Activated T-cell treated with anti-CD3 and anti-CD28 coated beads for 24 hours (primary cell): ENCODE data around the gene MLLT6.
A peak's percentile ranks its signal among the peaks of the same experiment; 100 is the strongest.

Experiments used
- DNase-seq: peaks from one replicate; pipeline ENCODE4 v3.0.0-alpha.2; 2020; ENCODE audit warnings: low read depth

The MLLT6 gene

DNA sequence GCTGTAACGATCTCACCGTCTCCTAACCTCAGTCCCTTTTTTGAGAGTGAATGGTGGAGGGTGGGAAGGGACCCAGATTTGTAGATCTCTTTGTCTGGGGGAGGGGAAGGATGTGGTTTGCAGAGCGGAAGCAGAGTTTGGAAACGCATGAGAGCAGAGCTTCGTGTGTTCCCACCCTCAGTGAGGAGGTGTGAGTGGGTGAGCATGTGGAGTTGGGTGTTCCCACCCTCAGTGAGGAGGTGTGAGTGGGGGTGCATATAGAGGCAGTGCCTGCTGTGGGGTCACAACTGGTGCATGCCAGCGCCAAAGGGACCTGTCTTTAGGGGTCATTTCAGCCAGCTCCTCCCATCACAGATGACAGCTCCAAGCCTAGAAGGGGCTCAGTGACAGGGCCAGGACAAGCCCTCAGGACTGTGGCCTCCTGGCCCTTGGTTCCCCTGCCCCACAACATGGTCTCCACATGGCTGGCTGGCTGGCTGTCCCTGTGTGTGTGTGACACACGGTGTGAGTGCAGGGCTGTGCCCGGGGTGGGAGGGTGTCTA, 23.3 kb downstream of the MLLT6 start:
- DNase-seq, result peak; percentile 44

DNA sequence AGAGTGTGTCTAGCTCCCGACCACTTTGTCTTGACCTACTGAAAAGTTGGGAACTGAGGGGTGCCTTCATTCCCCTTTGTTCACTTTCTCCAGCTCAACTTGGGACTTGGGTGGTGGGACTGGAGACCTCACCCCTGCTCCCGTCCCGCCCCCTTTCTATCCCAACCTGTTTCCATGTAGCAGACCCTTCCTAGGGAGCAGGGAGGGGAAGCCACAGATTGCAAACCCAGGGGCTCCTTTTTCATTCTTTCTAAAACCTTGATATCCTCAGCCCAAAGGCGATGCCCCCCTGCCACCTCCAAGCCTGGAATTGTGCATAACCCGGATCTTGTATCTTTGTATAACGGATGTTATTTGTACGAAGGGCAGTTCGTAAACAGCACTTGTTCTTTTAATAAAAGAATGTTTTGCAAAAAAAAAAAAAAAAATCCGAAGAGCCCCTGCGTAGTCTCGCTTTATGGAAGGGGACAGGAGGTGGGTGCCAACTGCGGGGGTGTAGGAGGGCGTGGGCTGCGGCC, 24.4 kb downstream of the MLLT6 start:
- DNase-seq, result no peak

DNA sequence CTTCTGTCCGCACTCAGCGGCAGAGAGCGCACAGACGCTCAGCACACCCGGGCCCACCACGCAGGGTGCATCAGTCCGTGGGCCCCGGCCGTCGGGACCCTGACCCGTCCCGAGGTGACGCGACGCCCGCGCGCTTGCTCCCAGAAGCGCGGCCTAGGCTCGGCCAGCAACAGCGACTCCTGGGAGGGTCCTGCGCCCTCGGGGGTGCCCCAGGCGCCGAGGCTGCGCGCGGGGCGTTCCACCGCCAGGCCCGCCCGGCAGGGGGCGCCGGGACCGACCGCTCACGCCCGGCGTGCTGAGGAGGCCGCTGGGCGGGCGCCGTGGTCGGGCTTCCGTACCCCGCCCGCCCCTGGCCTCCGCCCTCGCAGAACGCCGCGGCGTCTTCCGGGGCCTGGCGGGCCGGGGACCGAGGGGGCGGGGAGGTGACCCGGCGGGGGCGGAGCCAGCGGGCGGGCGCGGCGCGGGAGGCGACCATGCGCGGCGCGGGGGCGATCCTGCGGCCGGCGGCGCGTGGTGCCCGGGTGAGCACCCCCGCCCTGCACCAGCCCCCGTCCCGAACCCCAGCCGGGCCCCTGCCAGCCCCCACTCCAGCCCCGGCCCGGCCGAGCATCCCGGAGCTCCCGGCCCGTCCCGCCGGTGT, 24.9 kb downstream of the MLLT6 start, which contains the start of gene CISD3:
Gene CISD3, plus strand, starts transcription at position 456 of the 640 bp plus-strand sequence. Its CDS starts 18 bp downstream, at position 474.
- DNase-seq, result peak; percentile 83

- no peak for DNase-seq
Observed at GRCh38 chr17:38730526-38731379, 25.7 kb downstream of the MLLT6 start.

DNA sequence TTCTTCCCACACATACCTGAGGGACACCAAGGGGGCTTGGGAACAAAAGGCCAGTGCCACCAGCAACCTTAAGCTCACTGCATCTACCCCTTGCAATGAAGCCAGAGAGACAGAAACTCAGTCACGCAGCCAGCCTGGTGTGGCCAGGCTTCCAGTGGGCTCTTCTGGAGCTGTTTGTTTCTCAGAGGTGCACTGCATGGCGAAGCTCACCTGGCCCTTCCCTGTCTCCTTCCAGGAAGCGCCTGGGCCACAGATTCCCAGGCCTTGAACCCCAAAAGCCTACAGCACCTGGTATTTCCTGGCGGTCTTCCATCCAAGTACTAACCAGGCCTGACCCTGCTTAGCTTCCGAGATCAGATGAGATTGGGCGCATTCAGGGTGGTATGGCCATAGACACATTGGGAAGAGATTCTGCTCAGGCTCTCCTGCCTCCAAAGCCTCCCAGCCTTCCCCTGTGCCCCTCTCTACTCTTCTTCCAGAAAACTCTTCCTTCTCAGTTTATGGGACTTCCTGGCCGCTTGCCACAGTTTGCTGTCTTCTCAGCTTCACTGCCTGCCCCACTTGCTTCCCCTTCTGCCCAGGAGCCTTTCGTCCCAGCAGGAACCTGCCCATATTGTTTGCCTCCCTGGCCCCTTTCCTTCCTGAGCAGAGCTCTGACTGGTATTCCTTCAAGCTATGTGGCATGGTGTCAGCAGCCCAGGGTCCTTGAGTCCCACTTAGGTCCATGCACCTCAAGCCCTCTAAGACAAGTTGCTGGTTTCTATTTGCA, 26.6 kb downstream of the MLLT6 start:
- DNase-seq, result no peak

GRCh38 chr17:38732376-38733281, 27.6 kb downstream of the MLLT6 start:
- no peak for DNase-seq

DNA sequence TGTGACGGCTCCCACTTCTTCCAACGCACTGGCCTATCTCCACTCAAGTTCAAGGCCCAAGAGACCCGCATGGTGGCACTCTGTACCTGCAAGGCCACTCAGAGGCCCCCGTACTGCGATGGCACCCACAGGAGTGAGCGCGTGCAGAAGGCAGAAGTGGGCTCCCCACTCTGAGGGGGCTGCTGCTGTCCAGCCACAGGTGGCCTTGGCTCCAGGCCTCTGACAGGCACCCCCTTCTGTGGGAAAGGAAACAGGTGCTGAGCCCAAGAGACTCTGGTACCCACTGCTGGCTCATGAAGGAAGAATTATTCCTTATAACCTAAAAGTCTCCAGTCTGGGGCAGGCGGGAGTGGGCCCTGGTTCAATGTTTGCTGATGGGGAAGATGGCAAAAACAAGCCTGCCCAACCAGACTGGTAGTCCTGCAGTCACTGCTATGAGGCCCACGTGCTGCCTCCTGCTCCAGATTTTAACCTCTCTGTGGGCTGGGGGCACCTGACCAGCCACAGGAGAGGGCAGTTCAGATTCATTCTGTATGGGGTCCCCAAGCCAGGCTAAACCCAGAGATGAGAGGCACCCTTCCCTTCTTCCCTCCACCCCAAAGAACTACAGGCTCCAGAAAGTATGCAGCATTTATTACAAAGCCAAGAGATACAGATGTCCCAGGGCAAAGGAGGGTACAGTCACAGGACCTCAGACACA, 28.4 kb downstream of the MLLT6 start:
- no peak for DNase-seq

DNA sequence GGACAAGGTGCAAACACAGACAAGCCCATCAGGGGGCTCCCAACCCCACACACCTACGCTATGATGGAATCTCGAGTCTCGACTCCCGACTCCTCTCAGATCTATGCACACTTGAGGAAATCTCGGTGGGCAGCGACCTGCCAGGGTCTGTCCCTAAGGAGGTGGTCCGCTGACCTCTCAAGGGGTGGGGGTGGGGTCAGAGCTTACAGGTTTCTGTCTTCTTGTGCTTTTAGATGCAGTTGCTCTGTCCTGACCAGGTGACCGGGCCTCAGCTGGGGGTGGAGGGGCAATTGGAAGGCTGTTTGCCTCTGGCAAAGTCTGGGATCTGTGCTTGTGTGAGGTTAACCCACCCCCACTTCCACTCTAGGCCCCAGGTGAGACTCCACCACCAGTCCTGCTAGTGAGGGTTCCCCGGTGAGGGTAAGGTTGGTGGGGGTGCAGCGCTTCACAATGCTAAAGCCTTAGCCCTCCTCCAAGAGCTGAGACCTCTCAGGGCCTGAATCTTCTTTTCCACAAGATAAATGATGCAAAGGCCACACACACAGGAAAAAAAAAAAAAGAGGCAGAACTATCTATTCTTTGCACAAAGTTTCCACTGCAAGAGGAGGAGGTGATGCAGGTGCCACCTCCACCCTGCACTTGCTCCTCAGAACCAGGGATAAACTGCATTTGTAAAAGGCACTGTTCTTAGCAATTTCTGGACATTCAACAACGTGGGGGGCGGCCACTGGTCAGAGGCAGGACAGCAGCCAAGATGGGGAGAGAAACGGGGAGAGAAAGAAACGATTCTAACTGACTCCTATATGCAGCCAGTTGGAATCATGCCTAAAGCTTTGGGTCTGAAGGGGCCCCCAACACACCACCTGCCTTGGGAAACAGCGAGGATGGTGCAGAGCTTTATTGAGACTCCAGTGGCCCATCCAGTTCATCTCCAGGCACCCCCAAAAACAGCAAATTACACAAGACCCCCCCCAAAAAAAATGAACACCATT, 29.2 kb downstream of the MLLT6 start:
- DNase-seq, result no peak

DNA sequence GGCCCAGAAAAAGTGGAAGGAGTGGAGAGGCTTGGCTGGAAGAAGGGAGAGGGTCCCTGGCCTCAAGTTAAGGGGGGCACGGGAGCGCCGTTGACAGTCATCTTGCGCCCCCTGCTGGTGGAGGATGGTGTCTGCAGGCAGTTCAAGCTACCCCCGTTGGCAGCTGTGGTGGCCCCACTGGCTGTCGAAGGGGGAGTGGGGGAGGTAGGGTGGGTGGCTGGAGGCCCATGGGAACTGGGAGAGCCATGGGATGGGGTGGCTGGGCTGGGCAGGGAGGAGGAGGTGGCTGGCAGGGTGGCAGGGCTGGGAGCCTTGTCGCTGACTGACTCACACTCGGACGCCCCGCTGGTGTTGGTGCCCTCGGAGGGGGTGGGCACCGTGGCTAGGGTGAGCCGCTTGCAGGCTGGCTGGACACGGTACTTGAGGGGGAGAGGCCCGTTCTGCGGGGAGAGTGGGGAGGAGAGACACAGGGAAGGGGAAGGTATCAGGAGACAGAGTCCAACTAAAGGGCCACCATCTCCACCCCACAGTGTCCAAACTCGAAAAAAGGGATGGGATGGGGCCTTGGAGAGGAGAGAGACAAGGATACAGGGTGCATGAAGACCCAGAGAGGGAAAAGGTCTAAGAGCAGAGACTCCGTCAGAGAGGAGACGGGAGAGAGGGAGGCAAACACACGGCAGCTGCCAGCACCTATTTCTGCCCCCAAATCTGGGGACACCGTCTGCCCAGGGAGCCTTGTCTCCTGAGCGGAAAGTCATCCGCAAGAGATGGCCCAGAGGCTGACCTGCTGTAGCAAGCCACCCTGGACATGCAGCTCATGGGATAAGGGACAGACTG, 30.3 kb downstream of the MLLT6 start:
- DNase-seq, result peak; percentile 69

DNA sequence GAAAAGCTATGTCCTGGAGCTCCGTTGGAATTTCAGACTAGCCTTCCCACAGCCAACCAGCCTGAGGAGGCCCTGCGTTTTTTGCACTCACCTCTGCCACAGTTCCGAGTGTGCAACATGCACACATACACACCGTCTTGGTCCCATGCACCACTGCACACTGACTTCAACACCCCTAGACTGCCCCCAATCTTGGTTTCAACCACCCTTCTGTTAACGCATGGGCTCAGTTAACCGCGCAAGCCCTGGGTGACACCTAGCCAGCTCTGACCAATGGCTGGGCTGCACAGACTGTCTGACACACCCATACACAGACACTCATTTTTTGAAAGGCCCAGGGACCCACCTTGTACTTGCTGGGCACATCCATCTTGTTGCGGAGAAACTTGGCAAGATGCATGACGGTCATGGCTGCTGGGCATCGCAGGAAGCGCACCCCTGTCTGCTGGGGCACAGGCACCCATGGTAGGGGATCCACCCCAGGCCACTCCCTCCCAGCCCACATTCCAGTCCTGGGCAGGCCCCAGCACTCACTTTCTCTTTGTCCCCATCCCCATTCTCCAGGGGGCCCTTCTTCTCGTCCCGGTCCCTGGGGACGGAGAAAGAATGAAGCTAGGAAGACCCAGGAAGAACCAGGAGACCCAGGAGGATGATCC, 33.1 kb downstream of the MLLT6 start:
- no peak for DNase-seq

DNA sequence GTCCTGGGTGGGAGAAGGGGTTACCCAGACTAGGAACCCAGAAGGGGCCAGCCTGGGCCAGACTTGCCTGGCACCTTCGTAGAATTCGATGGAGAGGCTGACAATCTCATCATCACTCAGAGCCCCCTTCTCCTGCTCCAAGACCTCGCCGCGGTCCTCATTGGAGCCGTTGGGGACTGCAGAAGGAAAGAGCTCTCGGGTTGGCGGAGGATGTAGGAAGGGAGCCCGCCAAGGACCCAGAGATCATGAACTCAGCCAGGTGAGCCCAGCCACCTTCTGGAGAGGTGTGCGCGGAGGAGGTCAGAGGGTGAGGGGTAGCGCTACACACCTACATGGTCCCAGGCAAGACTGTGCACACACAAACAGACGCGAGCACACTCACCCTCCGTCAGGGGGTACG, 33.6 kb downstream of the MLLT6 start:
- no peak for DNase-seq

DNA sequence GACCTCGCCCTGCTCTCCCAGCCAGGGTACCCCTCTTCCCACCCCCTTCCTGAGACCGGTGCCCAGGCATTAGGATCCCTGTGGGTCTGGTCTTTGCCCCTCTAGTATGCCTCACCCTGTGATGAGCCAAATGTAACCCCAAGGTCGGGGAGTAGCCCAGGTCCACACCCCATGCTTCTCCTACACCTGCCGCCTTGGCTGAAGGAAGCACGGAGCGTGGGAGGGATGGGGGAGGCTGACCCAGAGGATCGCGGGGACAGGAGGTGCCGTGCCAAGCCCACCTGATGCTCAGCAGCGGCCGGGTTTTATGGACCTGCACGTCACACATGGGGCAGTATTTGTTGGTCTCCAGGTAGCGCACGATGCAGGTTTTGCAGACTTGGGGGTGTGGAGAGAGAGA, 34.2 kb downstream of the MLLT6 start:
- DNase-seq, result no peak

DNA sequence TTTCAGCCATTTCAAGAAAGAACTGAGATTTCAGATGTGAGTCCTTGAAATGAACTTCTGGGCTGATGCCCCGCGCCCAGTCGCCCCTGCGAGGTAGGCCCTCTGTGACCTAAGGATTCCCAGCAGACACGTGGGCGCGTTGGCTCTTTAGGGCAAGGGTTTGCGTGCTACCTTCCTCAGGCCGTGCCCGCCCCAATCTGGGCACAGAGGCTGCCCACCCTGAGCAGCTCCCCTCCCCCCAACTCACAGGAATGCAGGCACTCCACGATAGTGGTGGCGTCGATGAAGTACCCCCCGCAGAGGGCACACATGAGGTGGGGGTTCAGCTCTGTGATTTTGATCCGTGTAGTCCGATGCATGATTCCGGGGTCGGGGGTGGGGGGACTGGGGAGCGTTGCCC, 35.0 kb downstream of the MLLT6 start:
- DNase-seq, result no peak

DNA sequence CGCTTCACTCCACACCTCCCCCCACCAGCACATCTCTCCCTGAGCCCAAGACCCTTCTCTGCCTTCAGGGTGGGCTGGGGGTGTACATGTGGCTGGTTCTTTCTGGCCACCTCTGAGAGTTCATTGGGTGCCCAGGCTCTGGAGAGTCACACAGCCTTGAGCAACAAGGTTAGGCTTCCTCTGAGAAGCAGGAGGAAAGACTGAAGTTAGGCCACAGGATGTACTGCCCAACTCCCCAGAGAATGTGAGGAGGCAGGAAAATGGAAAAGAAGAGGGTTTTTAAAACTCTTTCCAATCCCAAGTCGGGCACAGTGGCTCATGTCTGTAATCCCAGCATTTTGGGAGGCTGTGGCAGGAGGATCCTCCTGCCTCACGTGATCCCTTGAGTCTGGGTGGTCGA, 35.7 kb downstream of the MLLT6 start:
- no peak for DNase-seq

- no peak for DNase-seq
Observed at GRCh38 chr17:38741461-38741860, 36.4 kb downstream of the MLLT6 start.

DNA sequence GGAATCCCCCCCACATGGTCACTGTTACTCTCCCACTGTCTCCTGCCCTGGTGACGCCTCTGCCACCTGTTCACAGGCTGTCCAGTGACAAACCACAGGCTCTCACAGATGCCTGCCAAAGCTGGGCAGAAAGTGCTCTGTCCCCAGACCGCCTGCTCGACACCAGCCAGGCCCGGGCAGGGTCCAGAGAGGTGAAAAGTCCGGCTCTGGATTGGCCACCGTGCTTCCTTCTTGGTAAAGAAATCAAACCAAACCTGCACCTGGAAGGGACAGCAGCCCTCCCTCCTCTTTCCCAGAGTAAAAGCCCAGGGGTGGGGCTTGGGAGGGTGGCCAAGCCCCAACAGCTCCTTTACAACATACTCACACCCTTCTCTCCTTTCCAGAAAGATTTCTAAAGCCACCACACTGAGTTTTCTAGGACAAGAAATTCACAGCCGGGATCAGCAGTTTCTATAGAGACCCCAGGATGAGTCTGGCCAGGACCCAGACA, 36.9 kb downstream of the MLLT6 start:
- no peak for DNase-seq
